IgD-negative memory B cell (primary cell): ENCODE measurements around the gene EPHA6. TPM values are rescaled to one million over a fixed set of nuclear protein-coding genes. Genes with fewer than 3 reads are reported as not detected.

Experiments used
- H3K27ac Mint-ChIP-seq, 3 donors: one replicate each; pipeline ENCODE4 v1.8.0; 2020 to 2022; ENCODE audit warnings: mild to moderate bottlenecking in 3 of 3, mixed read lengths in 3 of 3, moderate library complexity in 1 of 3
- H3K27me3 Mint-ChIP-seq: one replicate; pipeline ENCODE4 v1.8.0; 2021; ENCODE audit warnings: mixed read lengths
- H3K36me3 Mint-ChIP-seq: one replicate; pipeline ENCODE4 v1.8.0; 2020; ENCODE audit warnings: mild to moderate bottlenecking, mixed read lengths
- H3K4me1 Mint-ChIP-seq, 3 donors: one replicate each; pipeline ENCODE4 v1.8.0; 2020 to 2022; ENCODE audit warnings: mixed read lengths in 3 of 3, mild to moderate bottlenecking in 1 of 3
- H3K4me3 Mint-ChIP-seq, 4 donors: one replicate each; pipeline ENCODE4 v1.8.0; 2020 to 2022; ENCODE audit warnings: mild to moderate bottlenecking in 4 of 4, mixed read lengths in 4 of 4, moderate library complexity in 3 of 4
- H3K9me3 Mint-ChIP-seq, 3 donors: one replicate each; pipeline ENCODE4 v1.8.0; 2020 to 2021; ENCODE audit warnings: mixed read lengths in 3 of 3, mild to moderate bottlenecking in 1 of 3
- polyA plus RNA-seq: library from polyadenylated mRNA; unstranded; fragments of 300-500 nt; fragmentation: Illumina TruSeq; gene quantifications from one replicate; pipeline ENCODE4 v1.2.3, GENCODE V29; 2021

EPHA6 gene
- polyA plus RNA-seq, result not detected

GRCh38 chr3:96813820-96814650 lies at the start of gene EPHA6:
Gene EPHA6 (plus strand): TSS chr3:96814594.
- H3K4me1 Mint-ChIP-seq, result peaks cover 1 to 7% (median 6%) of the 10 kb centered on the region in 3 donors
- H3K27me3 Mint-ChIP-seq, result peaks cover 24% of the 10 kb centered on the region
- H3K4me3 Mint-ChIP-seq, result peak within 1 kb of the TSS in 3 of 4 donors; percentile 63 to 74 (median 72)
- no peaks in the 10 kb centered on the region for H3K36me3 Mint-ChIP-seq
- H3K27ac Mint-ChIP-seq, result no peak within 1 kb of the TSS
- H3K9me3 Mint-ChIP-seq, result peaks cover 0 to 5% (median 0%) of the 10 kb centered on the region in 3 donors

GRCh38 chr3:96776818-96777217 lies 37.6 kb upstream of the EPHA6 start:
- Mint-ChIP-seq H3K36me3 (no peaks in the 10 kb centered on the region), H3K27ac (no peak overlapping the region), H3K4me1 (no peaks in the 10 kb centered on the region), H3K4me3 (no peak overlapping the region), H3K27me3 (no peaks in the 10 kb centered on the region), H3K9me3 (peaks cover 8 to 28% (median 10%) of the 10 kb centered on the region in 3 donors)

DNA sequence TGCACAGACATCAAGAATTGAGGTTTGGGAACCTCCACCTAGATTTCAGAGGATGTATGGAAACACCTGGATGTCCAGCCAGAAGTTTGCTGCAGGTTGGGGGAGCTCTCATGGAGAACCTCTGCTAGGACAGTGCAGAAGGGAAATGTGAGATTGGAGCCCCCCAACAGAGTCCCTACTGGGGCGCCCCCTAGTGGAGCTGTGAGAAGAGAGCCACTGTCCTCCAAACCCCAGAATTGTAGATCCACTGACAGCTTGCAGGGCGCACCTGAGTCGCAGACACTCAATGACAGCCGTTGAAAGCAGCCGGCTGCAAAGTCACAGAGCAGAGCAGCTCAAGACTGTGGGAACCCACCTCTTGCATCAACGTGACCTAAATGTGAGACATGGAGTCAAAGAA lies 34.6 kb upstream of the EPHA6 start:
- Mint-ChIP-seq H3K9me3 (peaks cover 8 to 28% (median 10%) of the 10 kb centered on the region in 3 donors), H3K4me3 (no peak overlapping the region), H3K27me3 (no peaks in the 10 kb centered on the region), H3K27ac (no peak overlapping the region), H3K4me1 (no peaks in the 10 kb centered on the region), H3K36me3 (no peaks in the 10 kb centered on the region)

GRCh38 chr3:96796101-96796500 lies 18.3 kb upstream of the EPHA6 start:
- Mint-ChIP-seq H3K27ac (no peak overlapping the region), H3K4me1 (peaks cover 0 to 2% (median 0%) of the 10 kb centered on the region in 3 donors), H3K9me3 (peaks cover 0 to 3% (median 2%) of the 10 kb centered on the region in 3 donors), H3K27me3 (no peaks in the 10 kb centered on the region), H3K4me3 (no peak overlapping the region), H3K36me3 (no peaks in the 10 kb centered on the region)

- Mint-ChIP-seq H3K27ac (peak overlapping the region in 1 of 3 donors; percentile 21), H3K36me3 (peaks cover 2% of the 10 kb centered on the region), H3K9me3 (peaks cover 0 to 4% (median 0%) of the 10 kb centered on the region in 3 donors), H3K27me3 (peaks cover 1% of the 10 kb centered on the region), H3K4me1 (no peaks in the 10 kb centered on the region), H3K4me3 (no peak overlapping the region)
These were observed 10.5 kb upstream of the EPHA6 start for GRCh38 chr3:96803870-96804269.

DNA sequence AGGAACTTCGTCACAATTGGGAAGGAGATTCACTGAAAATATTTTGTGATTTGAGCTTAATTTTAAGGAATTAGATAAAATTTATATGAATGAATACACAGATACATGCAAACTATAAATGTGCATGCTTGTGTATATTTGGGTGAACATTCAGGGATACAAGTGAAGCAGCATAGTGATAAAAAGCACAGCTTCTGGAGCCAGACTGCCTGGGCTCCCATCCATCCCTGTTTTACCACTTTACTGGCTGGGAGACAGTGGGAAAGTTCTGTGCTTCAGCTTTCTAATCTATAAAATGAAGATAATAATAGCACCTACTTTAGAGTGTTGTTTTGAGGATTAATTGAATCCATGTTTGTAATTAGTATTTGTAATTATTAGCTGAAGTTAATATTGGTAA lies 8.1 kb upstream of the EPHA6 start:
- no peak overlapping the region for H3K4me3 Mint-ChIP-seq
- H3K27me3 Mint-ChIP-seq, result peaks cover 1% of the 10 kb centered on the region
- H3K4me1 Mint-ChIP-seq, result no peaks in the 10 kb centered on the region
- no peak overlapping the region for H3K27ac Mint-ChIP-seq
- H3K9me3 Mint-ChIP-seq, result peaks cover 0 to 4% (median 0%) of the 10 kb centered on the region in 3 donors
- peaks cover 1% of the 10 kb centered on the region for H3K36me3 Mint-ChIP-seq

DNA sequence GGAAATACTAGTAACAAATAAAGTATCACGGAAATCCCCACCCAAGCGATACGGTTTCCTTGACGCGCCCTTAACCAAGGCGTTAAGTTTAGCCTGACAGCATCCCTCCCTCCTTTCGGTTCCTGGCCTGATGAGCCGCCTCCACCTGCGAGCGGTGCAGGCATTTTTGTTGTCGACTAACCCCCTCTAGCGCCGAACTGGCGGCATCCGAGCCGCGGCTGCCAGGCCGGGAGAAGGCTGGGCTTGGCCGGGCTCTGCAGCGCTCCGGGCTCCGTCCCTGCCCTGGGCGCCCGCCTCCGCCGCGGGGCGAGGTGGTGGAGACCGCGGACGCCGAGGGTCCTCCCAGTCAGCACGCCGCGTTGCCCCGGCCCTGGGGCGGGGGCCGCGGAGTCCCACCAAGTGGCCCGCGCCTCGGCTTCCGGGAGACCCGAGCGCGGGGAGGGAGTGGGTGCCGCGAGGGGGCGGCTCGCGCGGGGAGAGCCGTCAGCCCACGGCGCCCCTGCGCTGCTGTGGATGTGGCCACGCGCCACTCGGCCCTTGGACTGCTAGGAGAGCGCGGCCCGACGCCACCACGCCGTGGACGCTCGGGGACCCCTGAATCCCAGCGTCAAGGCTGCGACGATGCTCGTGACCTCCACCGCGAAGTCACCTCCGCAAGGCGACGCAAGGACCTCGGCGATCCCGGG lies 1.1 kb upstream of the EPHA6 start:
- H3K4me3 Mint-ChIP-seq, result peak overlapping the region in 2 of 4 donors; percentile 55 to 63
- H3K27ac Mint-ChIP-seq, result no peak overlapping the region
- peaks cover 0 to 5% (median 0%) of the 10 kb centered on the region in 3 donors for H3K9me3 Mint-ChIP-seq
- H3K27me3 Mint-ChIP-seq, result peaks cover 24% of the 10 kb centered on the region
- peaks cover 1 to 7% (median 6%) of the 10 kb centered on the region in 3 donors for H3K4me1 Mint-ChIP-seq
- H3K36me3 Mint-ChIP-seq, result no peaks in the 10 kb centered on the region

DNA sequence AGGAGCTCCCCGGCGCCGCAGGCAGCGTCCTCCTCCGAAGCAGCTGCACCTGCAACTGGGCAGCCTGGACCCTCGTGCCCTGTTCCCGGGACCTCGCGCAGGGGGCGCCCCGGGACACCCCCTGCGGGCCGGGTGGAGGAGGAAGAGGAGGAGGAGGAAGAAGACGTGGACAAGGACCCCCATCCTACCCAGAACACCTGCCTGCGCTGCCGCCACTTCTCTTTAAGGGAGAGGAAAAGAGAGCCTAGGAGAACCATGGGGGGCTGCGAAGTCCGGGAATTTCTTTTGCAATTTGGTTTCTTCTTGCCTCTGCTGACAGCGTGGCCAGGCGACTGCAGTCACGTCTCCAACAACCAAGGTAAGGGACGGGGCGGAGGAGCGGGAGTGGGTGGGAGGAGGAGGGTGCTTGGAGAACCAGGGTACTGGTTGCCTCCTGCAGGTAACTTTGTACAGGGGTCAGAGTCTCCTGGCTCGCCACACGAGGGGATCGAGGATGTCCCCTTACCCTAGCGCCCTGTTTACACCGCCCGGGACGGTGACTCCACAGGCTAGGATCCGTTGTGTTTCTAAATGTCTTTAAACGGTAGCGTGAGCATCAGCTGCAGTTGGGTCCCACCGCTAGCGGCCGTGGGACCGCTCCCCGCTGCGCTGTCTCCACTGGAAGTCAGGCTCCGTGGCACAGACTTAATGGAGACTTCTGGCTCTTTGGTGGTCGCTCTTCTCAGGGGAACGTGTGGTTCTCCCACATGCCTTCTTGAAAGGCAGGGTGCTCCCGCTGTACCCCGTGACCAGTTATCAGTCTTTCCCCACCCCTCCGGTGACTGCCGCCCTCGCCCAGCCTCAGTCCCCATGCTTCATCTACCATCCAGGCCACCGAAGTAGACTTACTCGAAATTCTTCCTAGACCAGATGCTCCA lies 515 bp downstream of the EPHA6 start:
- Mint-ChIP-seq H3K4me3 (peak overlapping the region in 2 of 4 donors; percentile 72 to 74), H3K27ac (no peak overlapping the region), H3K4me1 (peaks cover 1 to 7% (median 6%) of the 10 kb centered on the region in 3 donors), H3K27me3 (peaks cover 24% of the 10 kb centered on the region), H3K36me3 (no peaks in the 10 kb centered on the region), H3K9me3 (peaks cover 0 to 5% (median 0%) of the 10 kb centered on the region in 3 donors)

DNA sequence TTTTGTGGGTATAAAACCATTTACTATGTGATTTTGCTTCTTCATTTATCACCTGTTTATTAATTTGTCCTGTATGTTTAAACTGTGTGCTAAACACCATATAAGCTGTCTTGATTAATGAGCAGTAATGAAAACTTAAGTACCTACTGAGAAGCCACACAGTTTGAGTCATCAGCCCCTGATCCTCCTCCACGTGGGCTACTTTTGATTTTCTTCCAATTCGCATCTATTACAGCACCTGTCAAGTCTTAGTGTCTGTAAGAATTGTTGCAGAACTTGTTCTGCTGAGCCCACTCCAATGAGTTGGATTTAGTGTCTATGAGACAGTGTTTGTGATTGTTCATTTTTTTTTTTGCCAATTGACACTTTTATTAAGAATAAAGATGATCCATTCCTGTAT lies 16.8 kb downstream of the EPHA6 start:
- Mint-ChIP-seq H3K27me3 (no peaks in the 10 kb centered on the region), H3K9me3 (peaks cover 2 to 5% (median 3%) of the 10 kb centered on the region in 3 donors), H3K27ac (no peak overlapping the region), H3K4me1 (no peaks in the 10 kb centered on the region), H3K36me3 (no peaks in the 10 kb centered on the region), H3K4me3 (no peak overlapping the region)

DNA sequence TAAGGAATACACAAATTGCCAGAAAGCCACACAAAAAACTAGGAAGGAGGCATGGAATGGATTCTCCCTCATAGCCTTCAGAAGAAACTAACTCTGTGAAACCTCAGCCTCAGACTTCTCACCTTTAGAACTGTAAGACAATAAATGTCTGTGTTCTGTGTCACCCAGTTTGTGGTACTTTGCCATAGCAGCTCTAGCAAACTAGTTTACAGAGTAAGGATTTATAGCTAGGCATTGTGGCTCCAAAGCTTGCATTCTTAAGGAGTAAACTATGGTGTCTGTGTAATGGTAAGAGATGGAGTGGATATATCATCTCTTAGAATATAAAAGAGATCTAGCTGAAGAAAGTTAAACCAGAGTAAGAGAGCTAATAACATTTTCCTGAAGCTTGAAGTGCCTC lies 18.9 kb downstream of the EPHA6 start:
- H3K9me3 Mint-ChIP-seq, result peaks cover 0 to 5% (median 2%) of the 10 kb centered on the region in 3 donors
- H3K36me3 Mint-ChIP-seq, result no peaks in the 10 kb centered on the region
- no peak overlapping the region for H3K4me3 Mint-ChIP-seq
- no peaks in the 10 kb centered on the region for H3K27me3 Mint-ChIP-seq
- no peaks in the 10 kb centered on the region for H3K4me1 Mint-ChIP-seq
- H3K27ac Mint-ChIP-seq, result no peak overlapping the region

GRCh38 chr3:96836153-96836915 lies 21.9 kb downstream of the EPHA6 start:
- H3K27ac Mint-ChIP-seq, result no peak overlapping the region
- no peak overlapping the region for H3K4me3 Mint-ChIP-seq
- H3K4me1 Mint-ChIP-seq, result no peaks in the 10 kb centered on the region
- peaks cover 0 to 8% (median 2%) of the 10 kb centered on the region in 3 donors for H3K9me3 Mint-ChIP-seq
- H3K27me3 Mint-ChIP-seq, result no peaks in the 10 kb centered on the region
- H3K36me3 Mint-ChIP-seq, result no peaks in the 10 kb centered on the region

- H3K36me3 Mint-ChIP-seq, result no peaks in the 10 kb centered on the region
- peak overlapping the region in 1 of 3 donors; percentile 78 for H3K27ac Mint-ChIP-seq
- peaks cover 0 to 4% (median 0%) of the 10 kb centered on the region in 3 donors for H3K9me3 Mint-ChIP-seq
- H3K27me3 Mint-ChIP-seq, result no peaks in the 10 kb centered on the region
- H3K4me1 Mint-ChIP-seq, result no peaks in the 10 kb centered on the region
- H3K4me3 Mint-ChIP-seq, result no peak overlapping the region
These were observed 29.3 kb downstream of the EPHA6 start for GRCh38 chr3:96843505-96844203.

DNA sequence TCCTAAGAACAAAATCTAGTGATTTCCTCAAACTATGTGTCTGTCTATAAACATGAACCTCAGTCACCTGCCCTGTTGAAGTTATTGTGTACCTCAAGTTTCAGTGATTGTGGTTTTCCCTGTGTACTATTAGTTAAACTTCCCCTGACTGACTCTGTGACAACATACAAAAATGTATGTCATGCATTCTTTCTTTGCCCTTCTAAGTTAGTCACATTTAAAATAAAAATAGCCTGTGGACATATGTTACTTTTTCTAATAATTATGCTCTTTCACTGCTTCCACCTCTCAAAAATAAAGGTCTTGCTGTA lies 29.8 kb downstream of the EPHA6 start:
- Mint-ChIP-seq H3K27me3 (no peaks in the 10 kb centered on the region), H3K4me3 (no peak overlapping the region), H3K9me3 (peaks cover 0 to 4% (median 0%) of the 10 kb centered on the region in 3 donors), H3K4me1 (no peaks in the 10 kb centered on the region), H3K36me3 (no peaks in the 10 kb centered on the region), H3K27ac (no peak overlapping the region)

DNA sequence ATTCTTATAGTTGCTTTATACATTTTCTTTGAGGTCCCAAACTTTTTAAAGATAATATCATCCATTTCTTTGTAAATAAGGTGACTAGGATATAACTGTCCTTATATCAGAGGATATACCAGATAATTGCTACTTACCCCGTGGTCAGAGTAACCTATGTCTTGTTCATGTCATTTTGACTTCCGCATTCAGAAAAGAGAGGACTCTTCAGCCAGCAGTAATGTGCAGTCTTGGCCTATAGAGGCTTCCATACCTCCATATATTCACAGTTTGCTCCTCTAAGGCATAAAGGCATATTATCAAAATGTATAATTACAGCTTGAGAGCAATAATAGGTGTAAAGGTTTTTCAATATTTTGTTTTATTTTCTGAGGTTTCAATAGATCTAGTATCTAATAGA lies 38.5 kb downstream of the EPHA6 start:
- H3K27ac Mint-ChIP-seq, result no peak overlapping the region
- no peaks in the 10 kb centered on the region for H3K36me3 Mint-ChIP-seq
- no peak overlapping the region for H3K4me3 Mint-ChIP-seq
- no peaks in the 10 kb centered on the region for H3K4me1 Mint-ChIP-seq
- H3K9me3 Mint-ChIP-seq, result peaks cover 0 to 2% (median 0%) of the 10 kb centered on the region in 3 donors
- H3K27me3 Mint-ChIP-seq, result no peaks in the 10 kb centered on the region
